GM18951 (cell line): ENCODE results near the gene MATK.
"Not testable (repeated sequence)": the region's sequence is repeated elsewhere in the genome, so short reads cannot be mapped to it uniquely, and the experiment has no call there.

Experiments
- POLR2A ChIP-seq: IDR thresholded peaks from 4 replicates; pipeline ENCODE4 v1.6.1; 2011; ENCODE audit warnings: mild to moderate bottlenecking; ENCODE audit not compliant: insufficient read length, insufficient read depth; ENCODE audit errors: extremely low read depth
- in situ Hi-C: fragments of 300-500 bp; cut with MboI; formaldehyde crosslinking; loops from one replicate; pipeline ENCODE4 v1.12.0; 2022; ENCODE audit warnings: low sequenced_read_pairs, mixed read lengths, inconsistent platforms; ENCODE audit not compliant: unreplicated experiment

MATK gene

DNA sequence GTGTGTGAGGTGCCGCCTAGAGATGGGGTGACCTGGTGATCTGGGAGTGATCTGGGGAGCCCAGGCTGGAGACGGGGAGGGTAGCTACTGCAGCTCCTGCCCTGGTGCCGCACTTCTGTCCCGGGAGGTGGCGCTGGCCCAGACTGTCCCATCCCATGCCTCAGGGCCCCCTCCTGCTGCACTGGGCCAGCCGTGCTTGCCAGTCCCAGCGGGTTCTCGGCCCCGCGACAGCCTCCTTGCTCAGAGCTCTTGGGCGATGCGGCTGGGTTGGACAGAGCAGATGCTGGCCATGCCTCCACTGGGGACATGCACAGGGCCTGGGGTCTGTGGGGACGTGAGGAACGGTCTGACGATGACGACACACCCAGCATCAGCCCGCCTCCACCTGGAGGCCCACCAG, 16.7 kb downstream of the MATK start:
- in situ Hi-C loops = no loop called here

DNA sequence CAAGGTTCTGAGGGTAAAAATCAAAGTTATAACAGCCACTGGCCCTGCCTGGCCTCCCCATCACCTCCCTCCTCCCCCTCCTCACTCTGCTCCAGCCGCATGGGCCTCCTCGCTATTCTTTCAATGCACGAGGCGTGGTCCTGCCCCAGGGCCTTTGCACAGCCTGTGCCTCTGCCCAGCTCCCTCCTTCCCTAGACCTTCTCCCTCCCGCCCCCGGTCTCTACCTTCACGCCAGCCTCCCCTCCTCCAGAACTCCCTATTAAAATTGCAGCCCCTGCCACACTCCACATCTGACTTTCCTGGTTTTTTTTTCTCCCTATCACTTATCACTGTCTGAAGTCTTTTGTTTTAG, 17.5 kb downstream of the MATK start:
- TF ChIP-seq POLR2A = no peak

More for the DNA sequence above, 16.7 kb downstream of the MATK start:
- TF ChIP-seq POLR2A = no peak

DNA sequence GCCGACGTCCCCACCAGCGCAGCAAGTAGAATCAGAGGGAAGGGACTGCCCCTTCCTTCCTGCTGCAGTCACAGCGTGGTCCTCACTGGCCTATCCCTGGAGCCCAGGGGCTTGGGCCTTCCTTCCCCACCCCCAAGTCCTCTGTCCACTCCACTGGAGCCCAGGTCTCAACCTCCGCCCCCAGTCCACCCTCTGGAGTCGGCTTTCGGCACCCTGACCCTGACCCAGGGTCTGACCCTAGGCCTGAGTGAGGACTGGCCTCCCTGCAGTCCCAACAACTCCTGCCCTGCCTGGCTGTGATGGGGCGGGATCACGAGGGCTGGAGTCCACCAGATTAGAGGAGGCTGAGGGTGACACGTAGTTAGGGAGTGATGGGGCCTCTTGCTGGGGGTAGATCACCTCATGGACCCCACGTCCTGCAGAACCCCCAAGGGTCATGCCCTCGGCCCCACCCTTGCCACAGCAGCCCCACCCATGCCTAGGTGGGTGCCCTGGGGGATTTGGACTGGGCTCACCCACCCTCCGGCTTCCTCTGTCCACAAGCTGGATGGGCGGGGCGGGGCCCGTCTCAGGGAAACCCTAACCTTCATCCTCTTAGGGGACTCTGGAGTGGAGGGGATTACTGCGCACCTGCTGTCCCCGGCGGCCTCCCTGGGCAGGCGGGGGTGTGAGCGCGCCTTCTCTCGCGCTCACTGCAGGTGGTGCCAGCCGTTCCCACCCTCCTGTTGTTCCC, 18.0 kb downstream of the MATK start:
- no peak for TF ChIP-seq POLR2A
- in situ Hi-C loops = no loop called here

More for the DNA sequence above, 17.5 kb downstream of the MATK start:
- in situ Hi-C loops = no loop called here

DNA sequence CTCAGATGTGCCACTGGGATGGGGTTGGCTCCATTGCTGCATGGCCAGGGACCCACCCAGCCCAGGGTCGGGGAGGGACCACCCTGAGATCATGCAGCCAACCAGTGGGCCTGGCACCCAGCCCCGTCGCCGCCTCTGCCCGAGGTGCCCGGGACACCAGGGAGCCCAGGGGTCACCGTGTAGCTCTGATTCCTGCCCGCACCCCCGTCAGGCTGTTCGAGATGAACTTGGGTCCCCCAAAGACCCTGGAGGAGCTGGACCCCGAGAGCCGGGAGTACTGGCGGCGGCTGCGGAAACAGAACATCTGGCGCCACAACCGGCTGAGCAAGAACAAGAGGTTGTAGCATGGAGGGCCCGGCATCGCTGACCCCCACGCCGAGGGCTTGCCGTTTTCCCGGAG, 19.1 kb downstream of the MATK start:
- TF ChIP-seq POLR2A = no peak
- in situ Hi-C loops = no loop called here

DNA sequence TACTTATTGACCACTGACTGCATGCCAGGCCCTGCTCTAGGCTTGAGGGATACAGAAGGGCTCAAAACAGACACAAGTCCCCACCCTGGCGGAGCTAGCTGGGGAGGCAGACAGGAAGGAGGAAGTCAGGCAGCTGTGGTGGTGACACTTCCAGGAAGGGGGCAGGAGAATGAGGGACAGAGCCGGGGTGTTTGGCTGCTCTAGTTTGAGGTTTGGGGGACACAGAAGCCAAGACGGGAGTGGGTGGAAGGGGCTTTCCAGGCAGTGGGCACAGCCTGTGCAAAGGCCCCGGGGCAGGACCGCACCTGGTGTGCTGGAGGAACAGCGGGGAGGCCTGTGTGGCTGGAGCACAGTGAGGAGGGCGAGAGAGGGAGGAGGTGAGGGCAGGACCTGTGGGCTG, 19.7 kb downstream of the MATK start:
- TF ChIP-seq POLR2A = no peak
- in situ Hi-C loops = no loop called here

DNA sequence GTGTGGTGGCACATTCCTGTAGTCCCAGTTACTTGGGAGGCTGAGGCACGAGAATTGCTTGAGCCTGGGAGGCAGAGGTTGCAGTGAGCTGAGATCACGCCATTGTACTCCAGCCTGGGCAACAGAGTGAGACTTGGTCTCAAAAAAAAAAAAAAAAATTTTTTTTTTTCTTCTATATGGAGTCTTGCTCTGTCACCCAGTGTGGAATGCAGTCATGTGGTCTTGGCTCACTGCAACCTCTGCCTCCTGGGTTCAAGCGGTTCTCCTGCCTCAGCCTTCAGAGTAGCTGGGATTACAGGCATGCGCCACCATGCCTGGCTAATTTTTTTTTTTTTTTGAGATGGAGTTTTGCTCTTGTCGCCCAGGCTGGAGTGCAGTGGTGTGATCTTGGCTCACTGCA, 20.4 kb downstream of the MATK start:
- in situ Hi-C loops = not testable (repeated sequence)

DNA sequence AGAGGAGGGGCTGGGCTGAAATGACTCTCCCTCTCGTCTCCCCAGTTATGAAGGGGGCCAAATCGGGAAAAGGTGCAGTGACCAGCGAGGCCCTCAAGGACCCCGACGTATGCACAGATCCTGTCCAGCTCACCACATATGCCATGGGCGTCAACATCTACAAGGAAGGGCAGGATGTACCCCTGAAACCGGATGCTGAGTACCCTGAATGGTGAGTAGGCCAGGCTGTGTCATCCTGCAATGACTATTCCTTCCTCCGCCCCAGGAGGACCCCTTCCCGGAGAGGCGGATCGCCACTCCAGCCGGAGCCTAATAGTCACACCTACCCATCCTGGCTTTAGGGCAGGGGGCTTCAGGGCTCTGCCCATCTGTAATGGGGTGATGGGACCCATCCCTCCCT, 21.1 kb downstream of the MATK start:
- in situ Hi-C loops = no loop called here
- TF ChIP-seq POLR2A = no peak

DNA sequence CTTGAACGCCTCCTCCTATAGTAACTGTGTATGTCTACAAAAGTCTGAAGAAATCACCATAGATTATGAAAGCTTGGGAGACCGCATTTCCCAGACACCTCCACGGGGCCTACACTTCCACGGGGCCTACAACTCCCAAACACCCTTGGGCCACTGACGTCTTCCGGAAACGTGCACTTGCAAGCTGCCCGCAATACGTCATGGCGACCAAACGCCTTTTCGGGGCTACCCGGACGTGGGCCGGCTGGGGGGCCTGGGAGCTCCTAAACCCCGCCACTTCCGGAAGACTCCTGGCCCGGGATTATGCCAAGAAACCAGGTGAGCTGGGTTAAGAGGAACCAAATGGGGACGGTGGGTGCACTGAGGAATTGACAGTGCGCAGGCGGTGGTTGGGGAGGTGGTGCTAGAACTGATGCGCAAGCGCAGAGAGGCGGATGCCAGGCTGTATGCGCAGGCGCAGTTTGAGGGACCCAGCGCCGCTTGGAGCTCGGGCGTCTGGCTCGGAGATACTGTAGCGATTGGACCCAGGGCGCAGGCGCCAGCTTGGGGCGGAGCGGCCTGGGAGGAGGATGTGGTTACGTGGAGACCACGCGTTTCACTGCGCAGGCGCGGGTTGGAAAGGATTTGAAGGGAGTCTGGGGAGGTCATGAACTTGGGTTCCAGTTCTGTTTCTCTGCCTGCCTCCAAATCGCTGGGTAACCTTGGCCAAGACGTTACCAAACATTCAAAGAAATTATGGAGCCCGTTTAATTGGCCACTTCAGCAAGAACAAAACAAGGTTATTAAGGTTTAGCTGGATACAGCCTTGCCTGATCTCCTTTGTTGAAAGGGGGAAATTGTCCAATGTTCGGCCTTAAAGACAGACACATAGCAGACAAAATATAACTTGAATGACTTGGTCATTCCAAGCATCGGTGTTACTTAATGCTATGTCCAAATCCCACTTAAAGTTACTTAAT, 23.4 kb downstream of the MATK start, which contains the start of gene MRPL54:
Gene MRPL54, plus strand, starts transcription at position 182 of the 959 bp plus-strand sequence. Its CDS starts 19 bp downstream, at position 201.
- peak; percentile 84 for TF ChIP-seq POLR2A
- in situ Hi-C loops = no loop called here

DNA sequence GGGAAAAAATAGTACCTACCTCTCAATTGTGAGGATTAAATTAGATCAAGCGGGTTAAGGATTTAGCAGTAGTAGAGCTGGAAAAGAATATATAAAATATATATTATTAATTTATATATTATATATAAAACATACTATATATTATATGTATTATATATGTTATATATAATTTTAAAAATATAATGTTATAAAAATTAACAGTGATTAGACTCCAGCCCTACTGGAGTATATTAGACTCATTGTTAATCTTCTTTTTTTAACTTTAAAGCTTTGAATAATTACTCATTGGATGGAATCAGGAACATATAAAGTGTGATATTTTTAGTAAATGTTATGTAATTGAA, 24.1 kb downstream of the MATK start:
- in situ Hi-C loops = no loop called here

DNA sequence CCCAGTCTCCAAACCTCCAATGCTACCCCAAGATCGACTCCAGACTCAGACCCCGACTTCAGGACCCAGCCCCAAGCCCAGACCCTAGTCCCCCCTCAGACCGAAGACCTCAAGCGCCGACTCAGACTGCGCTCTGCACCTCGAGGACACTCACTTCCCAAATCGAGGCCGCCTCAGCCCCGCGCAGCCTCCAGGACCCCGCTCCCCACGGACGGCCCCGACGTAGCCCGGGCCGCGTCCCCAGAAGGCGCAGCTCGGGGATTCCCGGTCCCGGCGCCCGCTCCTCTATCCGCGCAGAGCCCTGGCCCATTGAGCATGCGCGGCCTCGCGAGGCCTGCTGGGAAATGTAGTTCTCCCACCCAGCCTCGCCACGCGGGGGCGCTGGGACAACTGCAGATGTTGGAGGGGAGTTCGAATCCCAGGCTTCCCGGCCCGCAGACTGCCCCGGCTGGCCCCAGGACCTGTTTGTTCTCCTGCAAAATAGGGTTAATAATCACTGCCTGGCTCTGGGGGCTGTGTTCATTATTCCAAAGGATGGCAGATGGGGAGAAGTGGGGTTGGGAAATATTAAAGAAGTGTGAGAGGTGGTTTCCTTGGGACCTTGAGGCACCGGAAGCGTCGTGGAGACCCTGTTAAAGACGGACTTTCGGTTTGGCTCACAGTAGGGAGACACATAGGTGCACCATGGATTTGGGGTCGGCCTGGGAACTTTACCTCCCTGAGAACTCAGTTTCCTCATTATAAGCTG, 24.6 kb downstream of the MATK start, which contains the start of gene APBA3:
Gene APBA3, minus strand, starts transcription at position 311 of the 748 bp plus-strand sequence. CDS start 1,428 bp downstream, outside the sequence.
- in situ Hi-C loops = no loop called here
- TF ChIP-seq POLR2A = peak; percentile 95

More for the DNA sequence above, 24.1 kb downstream of the MATK start:
- TF ChIP-seq POLR2A = no peak

DNA sequence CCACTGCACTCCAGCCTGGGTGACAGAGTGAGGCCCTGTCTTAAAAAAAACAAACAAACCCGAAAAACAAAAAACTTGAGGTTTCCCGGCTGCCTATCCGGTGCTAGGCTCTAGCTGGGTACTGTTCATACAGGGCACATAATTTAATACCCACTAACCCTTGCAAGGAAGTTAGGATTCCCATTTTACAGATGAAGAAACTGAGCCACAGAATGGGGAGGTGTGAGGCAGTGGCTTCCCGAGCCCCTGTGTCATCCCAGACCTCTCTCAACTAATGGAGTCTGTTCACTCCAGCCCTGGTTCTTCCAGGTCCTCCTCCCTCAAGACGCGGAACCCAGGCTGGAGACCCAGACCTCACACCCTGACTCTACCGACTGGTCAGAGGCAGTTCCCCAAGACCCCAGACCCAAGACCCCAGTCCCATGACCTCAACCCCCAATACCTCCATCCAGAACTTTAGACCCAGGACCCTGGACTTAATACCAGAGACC, 25.3 kb downstream of the MATK start:
- in situ Hi-C loops = no loop called here
- no peak for TF ChIP-seq POLR2A

DNA sequence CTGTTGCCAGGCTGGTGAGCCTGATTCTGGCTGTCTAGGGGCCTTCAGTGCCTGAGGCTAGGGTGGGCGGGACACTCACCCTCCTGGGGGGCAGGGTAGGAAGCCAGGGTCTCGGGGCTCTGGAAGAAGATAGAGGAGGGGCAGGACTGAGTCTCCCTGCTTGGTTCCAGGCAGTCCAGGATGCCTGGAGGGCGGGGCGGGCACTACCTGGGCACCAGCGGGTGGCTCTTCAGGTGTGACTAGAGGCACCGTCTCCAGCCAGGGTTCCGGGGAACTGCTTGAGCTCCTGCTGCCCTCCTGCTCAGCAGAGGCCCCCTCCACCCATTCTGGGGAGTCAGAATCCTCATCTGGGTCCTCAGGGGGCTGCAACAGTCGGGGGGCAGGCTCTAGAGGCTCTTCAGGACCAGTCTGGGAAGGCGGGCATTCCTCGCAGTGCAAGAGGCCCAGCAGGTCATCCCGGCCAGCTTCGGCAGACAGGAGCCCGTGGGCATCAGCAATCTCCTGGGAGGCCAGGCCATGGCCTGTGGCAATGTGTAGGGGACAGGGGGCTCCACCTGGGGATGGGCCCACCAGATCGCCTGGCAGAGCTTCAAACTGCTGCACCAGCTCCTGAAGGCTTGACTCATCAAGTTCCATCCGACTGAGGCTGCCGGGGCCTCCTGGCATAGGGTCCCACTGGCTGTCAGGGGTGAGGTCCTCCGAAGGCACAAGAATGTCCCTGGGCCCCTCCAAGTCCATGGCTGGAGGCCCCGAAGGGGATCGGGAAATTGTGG, 26.5 kb downstream of the MATK start:
- in situ Hi-C loops = no loop called here
- no peak for TF ChIP-seq POLR2A

DNA sequence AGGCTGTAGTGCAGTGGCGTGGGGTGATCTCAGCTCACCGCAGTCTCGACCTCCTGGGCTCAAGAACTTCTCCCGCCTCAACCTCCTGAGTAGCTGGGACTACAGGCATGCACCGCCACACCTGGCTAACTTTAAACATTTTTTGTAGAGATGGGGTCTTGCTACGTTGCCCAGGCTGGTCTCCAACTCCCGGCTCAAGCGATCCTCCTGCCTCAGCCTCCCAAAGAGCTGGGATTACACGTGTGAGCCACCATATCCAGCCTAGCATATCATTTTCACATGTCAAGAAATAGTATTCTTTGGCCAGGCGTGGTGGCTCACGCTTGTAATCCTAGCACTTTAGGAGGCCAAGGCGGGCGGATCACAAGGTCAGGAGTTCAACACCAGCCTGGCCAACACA, 27.9 kb downstream of the MATK start:
- in situ Hi-C loops = not testable (repeated sequence)

DNA sequence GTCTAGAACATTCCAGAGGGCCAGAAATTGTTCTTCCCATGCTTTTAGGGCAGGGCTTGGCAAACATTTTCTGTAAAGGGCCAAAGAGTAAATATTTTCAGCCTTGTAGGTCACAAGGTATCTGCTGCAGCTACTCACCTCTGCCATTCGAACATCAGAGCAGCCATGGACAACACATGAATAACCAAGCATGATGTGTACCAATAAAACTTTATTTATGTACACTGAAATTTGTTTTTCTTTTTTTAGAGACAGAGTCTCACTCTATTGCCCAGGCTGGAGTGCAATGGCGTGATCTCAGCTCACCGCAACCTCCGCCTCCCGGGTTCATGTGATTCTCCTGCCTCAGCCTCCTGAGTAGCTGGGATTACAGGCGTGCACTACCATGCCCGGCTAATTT, 28.5 kb downstream of the MATK start:
- in situ Hi-C loops = not testable (repeated sequence)
